22Rv1 (cell line): ENCODE data around the gene TPRX1.

ENCODE experiments used
- CTCF ChIP-seq: fragments of 450-650 bp; IDR thresholded peaks from 2 replicates; pipeline ENCODE4 v1.5.1; 2017; ENCODE audit warnings: mild to moderate bottlenecking
- ZFX ChIP-seq: fragments of 450-650 bp; IDR thresholded peaks from 2 replicates; pipeline ENCODE4 v1.6.1; 2017; ENCODE audit warnings: antibody characterized with exemption, borderline replicate concordance

DNA sequence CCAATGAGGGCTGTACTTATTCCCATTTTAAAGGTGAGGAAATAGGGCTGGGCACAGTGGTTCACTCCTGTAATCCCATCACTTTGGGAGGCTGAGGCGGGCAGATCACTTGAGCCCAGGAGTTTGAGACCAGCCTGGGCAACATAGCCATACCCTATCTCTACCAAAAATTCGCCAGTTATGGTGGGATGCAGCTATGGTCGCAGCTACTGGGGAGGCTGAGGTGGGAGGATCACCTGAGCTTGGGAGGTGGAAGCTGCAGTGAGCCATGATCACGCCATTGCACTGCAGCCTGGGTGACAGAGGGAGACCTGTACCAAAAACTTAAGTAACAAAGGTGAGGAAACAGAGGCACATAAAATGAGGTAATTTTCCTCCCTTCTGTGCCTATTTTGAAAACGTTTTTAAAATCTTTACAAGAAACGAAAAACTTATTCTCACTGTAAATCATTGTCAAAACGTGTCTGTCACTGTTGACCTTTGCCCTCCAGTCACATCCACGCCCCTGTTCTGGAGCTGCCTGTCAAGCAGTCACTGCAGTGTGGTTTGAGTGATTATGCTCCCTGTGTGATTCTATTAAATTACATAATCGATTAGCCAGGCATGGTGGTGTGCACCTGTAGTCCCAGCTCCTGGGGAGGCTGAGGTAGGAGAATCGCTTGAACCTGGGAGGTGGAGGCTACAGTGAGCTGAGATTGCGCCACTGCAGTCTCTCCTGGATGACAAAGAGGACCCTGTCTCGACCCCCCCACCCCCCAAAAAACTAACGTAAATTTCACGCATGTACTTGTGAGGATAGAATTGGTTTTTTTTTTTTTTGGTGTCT, 46.5 kb downstream of the TPRX1 start:
- TF ChIP-seq CTCF (no peak), ZFX (no peak)
